ENCODE measurements around the gene CHST11.

The CHST11 gene

GRCh38 chr12:104482748-104483147 lies 26.0 kb downstream of the CHST11 start:
- Histone ChIP-seq H3K4me2 (ENCODE audit: insufficient read depth, low read length) (peak overlapping the region; percentile 43), H3K79me2 (ENCODE audit: insufficient read depth, low read length) (peaks cover 96% of the 10 kb centered on the region), H3K27me3 (ENCODE audit: insufficient read depth, low read length, poor library complexity) (no peaks in the 10 kb centered on the region), H3K9ac (ENCODE audit: low read depth, low read length) (peak overlapping the region; percentile 39), H3K27ac (ENCODE audit: low read length) (peak overlapping the region; percentile 88), H2AFZ (ENCODE audit: low read depth, low read length) (no peak overlapping the region), H3K9me3 (ENCODE audit: insufficient read depth, low read length, severe bottlenecking) (no peaks in the 10 kb centered on the region), H3K36me3 (ENCODE audit: insufficient read depth, low read length) (peaks cover 60% of the 10 kb centered on the region), H3K4me1 (ENCODE audit: insufficient read depth, low read length) (peaks cover 100% of the 10 kb centered on the region), H3K4me3 (ENCODE audit: low read depth in 1 of 2, low read length in 2 of 2) (no peak overlapping the region; a peak in 1 of 4 replicates), H4K20me1 (ENCODE audit: insufficient read depth, low read length) (no peaks in the 10 kb centered on the region; the same call in 1 of the 2 replicates)
- no peak for ATAC-seq (ENCODE audit: insufficient read depth, low read depth)
- DNase-seq: no peak
- TF ChIP-seq EZH2 (IDR thresholded peaks at IDR 0.05; ENCODE audit: borderline replicate concordance, low read depth, low read length, severe bottlenecking) (no peak), CTCF (IDR thresholded peaks at IDR 0.05; ENCODE audit: borderline replicate concordance, extremely low read depth, low read length, poor library complexity, severe bottlenecking) (no peak)

- H3K4me2 ChIP-seq (ENCODE audit: insufficient read depth, low read length): peak overlapping the region; percentile 54
- H2AFZ ChIP-seq (ENCODE audit: low read depth, low read length): no peak overlapping the region
- TF ChIP-seq EZH2 (IDR thresholded peaks at IDR 0.05; ENCODE audit: borderline replicate concordance, low read depth, low read length, severe bottlenecking) (no peak), CTCF (IDR thresholded peaks at IDR 0.05; ENCODE audit: borderline replicate concordance, extremely low read depth, low read length, poor library complexity, severe bottlenecking) (no peak)
- H3K9me3 ChIP-seq (ENCODE audit: insufficient read depth, low read length, severe bottlenecking): no peaks in the 10 kb centered on the region
- H3K4me1 ChIP-seq (ENCODE audit: insufficient read depth, low read length): peaks cover 100% of the 10 kb centered on the region
- peaks cover 6% of the 10 kb centered on the region for H4K20me1 ChIP-seq (ENCODE audit: insufficient read depth, low read length)
- peak overlapping the region; percentile 61 for H3K9ac ChIP-seq (ENCODE audit: low read depth, low read length)
- ATAC-seq (ENCODE audit: insufficient read depth, low read depth) (no peak), DNase-seq (no peak)
- no peaks in the 10 kb centered on the region for H3K27me3 ChIP-seq (ENCODE audit: insufficient read depth, low read length, poor library complexity)
- H3K4me3 ChIP-seq (ENCODE audit: low read depth in 1 of 2, low read length in 2 of 2): peak overlapping the region in 1 of 2 experiments; percentile 5; a peak in 1 of 4 replicates
- peaks cover 96% of the 10 kb centered on the region for H3K79me2 ChIP-seq (ENCODE audit: insufficient read depth, low read length)
- H3K27ac ChIP-seq (ENCODE audit: low read length): peak overlapping the region; percentile 88
- H3K36me3 ChIP-seq (ENCODE audit: insufficient read depth, low read length): peaks cover 65% of the 10 kb centered on the region
These were observed 27.3 kb downstream of the CHST11 start for GRCh38 chr12:104484079-104484478.

- DNase-seq (peak; percentile 91), ATAC-seq (ENCODE audit: insufficient read depth, low read depth) (peak; percentile 89)
- peaks cover 100% of the 10 kb centered on the region for H3K4me1 ChIP-seq (ENCODE audit: insufficient read depth, low read length)
- no peaks in the 10 kb centered on the region for H3K27me3 ChIP-seq (ENCODE audit: insufficient read depth, low read length, poor library complexity)
- TF ChIP-seq CTCF (IDR thresholded peaks at IDR 0.05; ENCODE audit: borderline replicate concordance, extremely low read depth, low read length, poor library complexity, severe bottlenecking) (no peak), EZH2 (IDR thresholded peaks at IDR 0.05; ENCODE audit: borderline replicate concordance, low read depth, low read length, severe bottlenecking) (no peak)
- no peaks in the 10 kb centered on the region for H3K9me3 ChIP-seq (ENCODE audit: insufficient read depth, low read length, severe bottlenecking)
- H3K9ac ChIP-seq (ENCODE audit: low read depth, low read length): peak overlapping the region; percentile 61
- H3K4me2 ChIP-seq (ENCODE audit: insufficient read depth, low read length): peak overlapping the region; percentile 54
- peaks cover 96% of the 10 kb centered on the region for H3K79me2 ChIP-seq (ENCODE audit: insufficient read depth, low read length)
- peak overlapping the region; percentile 88 for H3K27ac ChIP-seq (ENCODE audit: low read length)
- H3K36me3 ChIP-seq (ENCODE audit: insufficient read depth, low read length): peaks cover 53% of the 10 kb centered on the region
- H3K4me3 ChIP-seq (ENCODE audit: low read depth in 1 of 2, low read length in 2 of 2): peak overlapping the region in 1 of 2 experiments; percentile 32; a peak in 2 of 4 replicates
- peaks cover 11% of the 10 kb centered on the region for H4K20me1 ChIP-seq (ENCODE audit: insufficient read depth, low read length)
- no peak overlapping the region for H2AFZ ChIP-seq (ENCODE audit: low read depth, low read length)
These were observed 29.1 kb downstream of the CHST11 start for GRCh38 chr12:104485651-104486362.

All from DND-41 (cell line).